Gastroesophageal sphincter (tissue), 4 donors: Measurements from ENCODE around the gene FGGY. TPM values are rescaled to one million over a fixed set of nuclear protein-coding genes. Genes with fewer than 3 reads are reported as not detected.

Experiments
- ATAC-seq: fragments of 150-250 bp; one replicate; pipeline ENCODE4 v1.9.1; 2016; ENCODE audit warnings: mild to moderate bottlenecking, moderate library complexity
- H3K27ac ChIP-seq, 4 donors: fragments of 200-600 bp; sonication (generic) in 3 of 4; 1 replicate in 3 of 4; 2 replicates in 1 of 4; pipeline ENCODE4 v1.5.1; 2016 to 2019
- H3K27me3 ChIP-seq: fragments of 200-600 bp; sonication (generic); one replicate; pipeline ENCODE4 v1.5.1; 2019
- H3K36me3 ChIP-seq, 2 donors: fragments of 200-600 bp; sonication (generic); one replicate each; pipeline ENCODE4 v1.5.1; 2019; ENCODE audit warnings: control low read depth in 1 of 2
- H3K4me1 ChIP-seq, 3 donors: fragments of 200-600 bp; sonication (generic); 1 replicate in 2 of 3; 2 replicates in 1 of 3; pipeline ENCODE4 v1.5.1; 2016 to 2019; ENCODE audit warnings: control low read depth in 2 of 3
- H3K4me3 ChIP-seq, 2 donors: fragments of 200-600 bp; sonication (generic); one replicate each; pipeline ENCODE4 v1.5.1; 2019; ENCODE audit warnings: mild to moderate bottlenecking in 1 of 2, moderate library complexity in 1 of 2
- H3K9me3 ChIP-seq, 3 donors: fragments of 200-600 bp; sonication (generic); one replicate each; pipeline ENCODE4 v1.5.1; 2017 to 2019; ENCODE audit warnings: control low read depth in 2 of 3
- CTCF ChIP-seq, 4 experiments: fragments of 200-600 bp in 2 of 4; fragments of 450-650 bp in 2 of 4; sonication (generic) in 1 of 4; IDR thresholded peaks; one replicate each; pipeline ENCODE4 v1.5.1; 2017 to 2019; ENCODE audit warnings: antibody characterized with exemption in 4 of 4, mild to moderate bottlenecking in 2 of 4, moderate library complexity in 2 of 4
- EP300 ChIP-seq: sonication (generic); formaldehyde crosslinking; IDR thresholded peaks from one replicate; pipeline ENCODE4 v1.6.1; 2017; ENCODE audit warnings: antibody characterized with exemption, mild to moderate bottlenecking
- POLR2A ChIP-seq, 2 donors: fragments of 450-650 bp; IDR thresholded peaks; one replicate each; pipeline ENCODE4 v1.6.1; 2017; ENCODE audit warnings: antibody characterized with exemption in 2 of 2, mild to moderate bottlenecking in 2 of 2, moderate library complexity in 1 of 2
- POLR2AphosphoS5 ChIP-seq: sonication (generic); formaldehyde crosslinking; IDR thresholded peaks from one replicate; pipeline ENCODE4 v1.6.1; 2017; ENCODE audit warnings: antibody characterized with exemption
- WGBS, 2 donors: methylation state at CpG; one replicate each; pipeline ENCODE4 v1.1.5; 2018; ENCODE audit warnings: low coverage in 1 of 2; 5-methylcytosine and 5-hydroxymethylcytosine counted together
- total RNA-seq, 4 donors: library from RNA; depleted of rRNA; stranded (reverse); fragments of >200 nt; gene quantifications; one replicate each; pipeline ENCODE4 v1.1.0, GENCODE V29; 2016

The FGGY gene
- total RNA-seq, 4 donors from 2014 or later, result 19.0 to 29.6 (median 25.2) TPM

- H3K4me3 ChIP-seq, result no peak overlapping the region
- no peaks in the 10 kb centered on the region for H3K36me3 ChIP-seq
- H3K27ac ChIP-seq, result no peak overlapping the region
- no peaks in the 10 kb centered on the region for H3K9me3 ChIP-seq
- no peak for TF ChIP-seq CTCF (IDR thresholded peaks at IDR 0.05)
- TF ChIP-seq POLR2A (IDR thresholded peaks at IDR 0.05), result no peak
- TF ChIP-seq EP300, result no peak
- no peak for TF ChIP-seq POLR2AphosphoS5
- no peak for ATAC-seq
- H3K4me1 ChIP-seq, result peaks cover 0 to 14% (median 6%) of the 10 kb centered on the region in 3 donors
- 43 to 73% methylated on average over 2 to 3 of the region's 3 CpGs for WGBS, 2 donors
- H3K27me3 ChIP-seq, result no peaks in the 10 kb centered on the region
Measured at GRCh38 chr1:59761443-59761842, 464.5 kb downstream of the FGGY start.

GRCh38 chr1:59763418-59763817 lies 466.5 kb downstream of the FGGY start:
- no peak for TF ChIP-seq CTCF (IDR thresholded peaks at IDR 0.05)
- no peak for TF ChIP-seq EP300
- no peak for TF ChIP-seq POLR2AphosphoS5
- no peak for TF ChIP-seq POLR2A (IDR thresholded peaks at IDR 0.05)
- no peak overlapping the region for H3K4me3 ChIP-seq
- no peaks in the 10 kb centered on the region for H3K9me3 ChIP-seq
- no peak for ATAC-seq
- 62 to 67% methylated on average over 1 to 2 of the region's 2 CpGs for WGBS, 2 donors
- no peaks in the 10 kb centered on the region for H3K27me3 ChIP-seq
- H3K36me3 ChIP-seq, result no peaks in the 10 kb centered on the region
- no peak overlapping the region for H3K27ac ChIP-seq
- peaks cover 0 to 14% (median 6%) of the 10 kb centered on the region in 3 donors for H3K4me1 ChIP-seq

- no peaks in the 10 kb centered on the region for H3K9me3 ChIP-seq
- no peaks in the 10 kb centered on the region for H3K27me3 ChIP-seq
- H3K4me3 ChIP-seq, result no peak overlapping the region
- 73 to 82% methylated on average over 2 to 3 of the region's 5 CpGs for WGBS, 2 donors
- ATAC-seq, result no peak
- no peaks in the 10 kb centered on the region for H3K4me1 ChIP-seq
- no peaks in the 10 kb centered on the region for H3K36me3 ChIP-seq
- no peak for TF ChIP-seq POLR2A (IDR thresholded peaks at IDR 0.05)
- TF ChIP-seq POLR2AphosphoS5, result no peak
- TF ChIP-seq EP300, result no peak
- TF ChIP-seq CTCF (IDR thresholded peaks at IDR 0.05), result no peak
- H3K27ac ChIP-seq, result no peak overlapping the region
Measured at GRCh38 chr1:59765011-59765730, 468.3 kb downstream of the FGGY start.

GRCh38 chr1:59766227-59766855 lies 469.4 kb downstream of the FGGY start:
- no peak for TF ChIP-seq CTCF (IDR thresholded peaks at IDR 0.05)
- no peak for TF ChIP-seq POLR2AphosphoS5
- no peak for TF ChIP-seq EP300
- TF ChIP-seq POLR2A (IDR thresholded peaks at IDR 0.05), result no peak
- ATAC-seq, result no peak
- Histone ChIP-seq H3K9me3 (no peaks in the 10 kb centered on the region), H3K27me3 (no peaks in the 10 kb centered on the region), H3K4me1 (no peaks in the 10 kb centered on the region), H3K4me3 (no peak overlapping the region), H3K36me3 (no peaks in the 10 kb centered on the region), H3K27ac (no peak overlapping the region)
- WGBS, 2 donors, result 74 to 82% methylated on average over 9 of the region's 9 CpGs

- Histone ChIP-seq H3K4me1 (no peaks in the 10 kb centered on the region), H3K36me3 (no peaks in the 10 kb centered on the region), H3K27me3 (no peaks in the 10 kb centered on the region), H3K4me3 (no peak overlapping the region), H3K27ac (no peak overlapping the region), H3K9me3 (no peaks in the 10 kb centered on the region)
- 42 to 66% methylated on average over 2 of the region's 2 CpGs for WGBS, 2 donors
- no peak for TF ChIP-seq EP300
- no peak for TF ChIP-seq CTCF (IDR thresholded peaks at IDR 0.05)
- TF ChIP-seq POLR2AphosphoS5, result no peak
- TF ChIP-seq POLR2A (IDR thresholded peaks at IDR 0.05), result no peak
- ATAC-seq, result no peak
Measured at GRCh38 chr1:59767119-59767518, 470.2 kb downstream of the FGGY start.
